Keratinocyte (primary cell): ENCODE measurements around the gene UROC1. TPM values are rescaled to one million over a fixed set of nuclear protein-coding genes. Genes with fewer than 3 reads are reported as not detected.

ENCODE experiments used
- DNase-seq: peaks from one replicate; pipeline ENCODE4 v3.0.0-alpha.2; 2011; ENCODE audit warnings: low read depth, missing footprints, low spot score
- FAIRE-seq: peaks from 2 replicates; lab custom pipeline; 2011; peaks lifted over from hg19 to GRCh38; lab: Jason Lieb, UNC
- H2AFZ ChIP-seq: 2 replicates; pipeline ENCODE4 v1.6.0; 2012; ENCODE audit warnings: low read length, control low read depth, inconsistent platforms; ENCODE audit not compliant: control insufficient read depth
- H3K27ac ChIP-seq: 2 replicates; pipeline ENCODE4 v1.5.1; 2011; ENCODE audit warnings: low read length; ENCODE audit not compliant: control insufficient read depth, insufficient read depth
- H3K27me3 ChIP-seq: 3 replicates; pipeline ENCODE4 v1.6.0; 2011; ENCODE audit warnings: low read length; ENCODE audit not compliant: control insufficient read depth, insufficient read depth; ENCODE audit errors: extremely low read depth
- H3K36me3 ChIP-seq, 2 experiments: 2 replicates in 1 of 2; 3 replicates in 1 of 2; pipeline ENCODE4 v1.5.1; 2011; ENCODE audit warnings: low read length in 2 of 2, mild to moderate bottlenecking in 1 of 2; ENCODE audit not compliant: control insufficient read depth in 2 of 2, insufficient read depth in 2 of 2; ENCODE audit errors: extremely low read depth in 1 of 2
- H3K4me1 ChIP-seq: 3 replicates; pipeline ENCODE4 v1.5.1; 2011; ENCODE audit warnings: low read length; ENCODE audit not compliant: control insufficient read depth, insufficient read depth; ENCODE audit errors: extremely low read depth
- H3K4me2 ChIP-seq: 3 replicates; pipeline ENCODE4 v1.6.0; 2011; ENCODE audit warnings: low read depth, low read length; ENCODE audit not compliant: control insufficient read depth, insufficient read depth; ENCODE audit errors: extremely low read depth
- H3K4me3 ChIP-seq, 3 experiments: fragments of 200-600 bp in 1 of 3; sonication (generic) in 1 of 3; 2 replicates in 2 of 3; 3 replicates in 1 of 3; pipeline ENCODE4 v1.5.1; 2011 to 2016; ENCODE audit warnings: low read length in 3 of 3, mild to moderate bottlenecking in 3 of 3, control low read depth in 2 of 3, inconsistent platforms in 1 of 3, low read depth in 1 of 3, mixed read lengths in 1 of 3, mixed run types in 1 of 3, moderate library complexity in 1 of 3; ENCODE audit not compliant: control insufficient read depth in 2 of 3, insufficient read depth in 2 of 3; ENCODE audit errors: extremely low read depth in 1 of 3
- H3K79me2 ChIP-seq: 2 replicates; pipeline ENCODE4 v1.6.0; 2012; ENCODE audit warnings: low read length; ENCODE audit not compliant: control insufficient read depth, insufficient read depth
- H3K9ac ChIP-seq: 3 replicates; pipeline ENCODE4 v1.6.0; 2011; ENCODE audit warnings: low read length; ENCODE audit not compliant: control insufficient read depth, insufficient read depth; ENCODE audit errors: extremely low read depth
- H3K9me1 ChIP-seq: 3 replicates; pipeline ENCODE4 v1.6.0; 2011; ENCODE audit warnings: low read length; ENCODE audit not compliant: control insufficient read depth, insufficient read depth; ENCODE audit errors: extremely low read depth
- H3K9me3 ChIP-seq: 2 replicates; pipeline ENCODE4 v1.5.1; 2012; ENCODE audit warnings: low read depth, low read length; ENCODE audit not compliant: control insufficient read depth
- H4K20me1 ChIP-seq: 3 replicates; pipeline ENCODE4 v1.6.0; 2011; ENCODE audit warnings: low read length; ENCODE audit not compliant: control insufficient read depth, insufficient read depth; ENCODE audit errors: extremely low read depth
- EZH2 ChIP-seq: IDR thresholded peaks from one replicate; pipeline ENCODE4 v1.6.1; 2012; ENCODE audit warnings: inconsistent platforms, mild to moderate bottlenecking, low read length, moderate library complexity
- dilution Hi-C: fragments of 300-500 bp; cut with MboI; formaldehyde crosslinking; loops from one replicate; pipeline ENCODE4 v1.7.0; 2020; ENCODE audit warnings: low sequenced_read_pairs; ENCODE audit not compliant: extremely low pct_ligation_motif_present
- polyA plus RNA-seq, 5 experiments: library from polyadenylated mRNA; depleted of rRNA in 3 of 5; stranded (reverse) in 3 of 5; stranded (forward) in 1 of 5; unstranded in 1 of 5; fragments of >200 nt; gene quantifications; 1 replicate in 1 of 5; 2 replicates in 3 of 5; 3 replicates in 1 of 5; pipeline versions ENCODE4 v1.2.1 to v1.2.3, GENCODE V29; 2011 to 2012; ENCODE audit warnings: missing spikeins in 2 of 5, low read depth in 1 of 5, low replicate concordance in 1 of 5
- TF ChIP-seq, protein P1 (sequence below), 3 experiments: IDR thresholded peaks in 1 of 3; conservative IDR thresholded peaks in 1 of 3; optimal IDR thresholded peaks in 1 of 3; 2 replicates in 2 of 3; 3 replicates in 1 of 3; pipeline versions ENCODE3 to v1.5.1; 2011; ENCODE audit warnings: low read length in 3 of 3, mild to moderate bottlenecking in 3 of 3, moderate library complexity in 2 of 3, control low read depth in 1 of 3, inconsistent platforms in 1 of 3; ENCODE audit not compliant: insufficient read depth in 2 of 3; ENCODE audit errors: extremely low read depth in 1 of 3

The UROC1 gene
- polyA plus RNA-seq, 1 donor (not counting 4 experiments of a cell fraction or from before 2014, with no cell fraction given) = not detected

DNA sequence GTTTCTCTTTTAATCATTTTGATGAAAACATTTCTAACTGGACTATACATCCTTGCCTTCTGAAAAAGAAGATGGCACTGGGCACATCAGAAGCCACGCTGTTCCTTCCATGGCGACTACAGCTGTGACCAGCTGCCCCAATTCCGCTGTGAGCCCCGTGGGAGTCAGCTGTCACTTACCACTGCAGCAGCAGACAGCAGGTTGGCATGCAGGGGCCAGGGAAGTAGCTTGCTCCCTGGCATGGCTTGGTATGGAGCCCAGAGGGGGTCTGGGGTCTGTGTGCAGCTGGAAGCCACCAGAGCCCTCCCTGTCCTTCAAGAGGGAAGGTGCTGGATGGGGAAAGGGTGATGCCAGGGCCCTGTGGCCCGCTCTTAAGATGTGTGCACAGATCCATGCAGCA lies 37.4 kb downstream of the UROC1 start:
- Histone ChIP-seq H3K36me3 (no peaks in the 10 kb centered on the region), H3K4me2 (no peak overlapping the region), H3K27ac (no peak overlapping the region), H3K9me1 (no peaks in the 10 kb centered on the region), H3K9ac (no peak overlapping the region), H2AFZ (no peak overlapping the region), H4K20me1 (no peaks in the 10 kb centered on the region), H3K4me3 (no peak overlapping the region), H3K9me3 (no peaks in the 10 kb centered on the region), H3K27me3 (no peaks in the 10 kb centered on the region), H3K79me2 (no peaks in the 10 kb centered on the region), H3K4me1 (peaks cover 4% of the 10 kb centered on the region)
- no peak for FAIRE-seq
- DNase-seq = no peak
- TF ChIP-seq, protein P1, sequence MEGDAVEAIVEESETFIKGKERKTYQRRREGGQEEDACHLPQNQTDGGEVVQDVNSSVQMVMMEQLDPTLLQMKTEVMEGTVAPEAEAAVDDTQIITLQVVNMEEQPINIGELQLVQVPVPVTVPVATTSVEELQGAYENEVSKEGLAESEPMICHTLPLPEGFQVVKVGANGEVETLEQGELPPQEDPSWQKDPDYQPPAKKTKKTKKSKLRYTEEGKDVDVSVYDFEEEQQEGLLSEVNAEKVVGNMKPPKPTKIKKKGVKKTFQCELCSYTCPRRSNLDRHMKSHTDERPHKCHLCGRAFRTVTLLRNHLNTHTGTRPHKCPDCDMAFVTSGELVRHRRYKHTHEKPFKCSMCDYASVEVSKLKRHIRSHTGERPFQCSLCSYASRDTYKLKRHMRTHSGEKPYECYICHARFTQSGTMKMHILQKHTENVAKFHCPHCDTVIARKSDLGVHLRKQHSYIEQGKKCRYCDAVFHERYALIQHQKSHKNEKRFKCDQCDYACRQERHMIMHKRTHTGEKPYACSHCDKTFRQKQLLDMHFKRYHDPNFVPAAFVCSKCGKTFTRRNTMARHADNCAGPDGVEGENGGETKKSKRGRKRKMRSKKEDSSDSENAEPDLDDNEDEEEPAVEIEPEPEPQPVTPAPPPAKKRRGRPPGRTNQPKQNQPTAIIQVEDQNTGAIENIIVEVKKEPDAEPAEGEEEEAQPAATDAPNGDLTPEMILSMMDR (optimal IDR thresholded peaks at IDR 0.05 in 1 of 3, IDR thresholded peaks at IDR 0.05 in 1 of 3, conservative IDR thresholded peaks at IDR 0.05 in 1 of 3; ENCODE audit: extremely low read depth in 1 of 3, insufficient read depth in 2 of 3, low read length in 3 of 3) = no peak
- no peak for TF ChIP-seq EZH2
- dilution Hi-C loops = no loop called here

DNA sequence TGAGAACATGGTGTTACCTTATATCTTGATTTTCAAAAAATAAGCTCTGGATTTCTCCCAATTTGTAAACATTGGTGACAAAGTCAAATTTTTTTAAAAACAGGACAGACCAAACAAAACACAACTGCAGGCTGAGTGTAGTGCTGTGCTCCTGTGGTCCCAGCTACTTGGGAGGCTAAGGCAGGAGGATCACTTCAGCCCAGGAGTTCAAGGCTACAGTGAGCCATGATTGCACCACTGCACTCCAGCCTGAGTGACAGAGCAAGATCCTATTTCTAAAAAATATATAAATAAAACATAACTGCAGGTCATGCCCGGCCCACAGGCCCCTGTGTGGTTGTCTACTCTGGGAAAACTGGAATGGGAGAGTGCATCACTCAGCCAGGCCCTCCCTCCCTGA lies 37.9 kb downstream of the UROC1 start:
- no peaks in the 10 kb centered on the region for H4K20me1 ChIP-seq
- peaks cover 4% of the 10 kb centered on the region for H3K4me1 ChIP-seq
- H3K27me3 ChIP-seq = no peaks in the 10 kb centered on the region
- no peak overlapping the region for H3K4me2 ChIP-seq
- H3K79me2 ChIP-seq = peaks cover 5% of the 10 kb centered on the region
- no peak overlapping the region for H2AFZ ChIP-seq
- no peak for DNase-seq
- no peaks in the 10 kb centered on the region for H3K9me1 ChIP-seq
- no peak overlapping the region for H3K4me3 ChIP-seq
- dilution Hi-C loops = no loop called here
- H3K9me3 ChIP-seq = no peaks in the 10 kb centered on the region
- no peaks in the 10 kb centered on the region for H3K36me3 ChIP-seq
- H3K27ac ChIP-seq = no peak overlapping the region
- H3K9ac ChIP-seq = no peak overlapping the region
- no peak for FAIRE-seq
- no peak for TF ChIP-seq EZH2
